Cardiac fibroblast (primary cell): Measurements from ENCODE around the gene THSD7A.

Source experiments
- DNase-seq, 2 donors: peaks; one replicate each; pipeline versions ENCODE4 v3.0.0 to v3.0.0-alpha.2; 2010; ENCODE audit warnings: low read depth in 2 of 2
- H3K4me3 ChIP-seq, 2 donors: replicated peaks in 1 of 2; 1 replicate in 1 of 2; 2 replicates in 1 of 2; pipeline ENCODE4 v1.5.1; 2011; ENCODE audit warnings: low read depth in 2 of 2, low read length in 2 of 2, mild to moderate bottlenecking in 2 of 2, moderate library complexity in 1 of 2
- CTCF ChIP-seq: IDR thresholded peaks from one replicate; pipeline ENCODE4 v1.5.1; 2011; ENCODE audit warnings: low read depth, mild to moderate bottlenecking, low read length, inconsistent platforms

The THSD7A gene

GRCh38 chr7:11754933-11755332 lies 77.1 kb downstream of the THSD7A start:
- H3K4me3 ChIP-seq = no peak overlapping the region
- TF ChIP-seq CTCF = no peak
- DNase-seq = no peak

- DNase-seq = no peak
- no peak overlapping the region for H3K4me3 ChIP-seq
- TF ChIP-seq CTCF = no peak
Measured at GRCh38 chr7:11754123-11754522, 77.9 kb downstream of the THSD7A start.

GRCh38 chr7:11753433-11753832 lies 78.6 kb downstream of the THSD7A start:
- DNase-seq = no peak
- TF ChIP-seq CTCF = no peak
- no peak overlapping the region for H3K4me3 ChIP-seq

- H3K4me3 ChIP-seq = no peak overlapping the region
- peak in 1 of 2 donors; percentile 21 for DNase-seq
- no peak for TF ChIP-seq CTCF
Measured at GRCh38 chr7:11751807-11752389, 80.1 kb downstream of the THSD7A start.

GRCh38 chr7:11751315-11751714 lies 80.7 kb downstream of the THSD7A start:
- no peak for DNase-seq
- TF ChIP-seq CTCF = no peak

GRCh38 chr7:11750191-11750590 lies 81.8 kb downstream of the THSD7A start:
- TF ChIP-seq CTCF = no peak
- H3K4me3 ChIP-seq = no peak overlapping the region
- no peak for DNase-seq

More at GRCh38 chr7:11751315-11751714, 80.7 kb downstream of the THSD7A start:
- no peak overlapping the region for H3K4me3 ChIP-seq

- no peak for DNase-seq
- no peak overlapping the region for H3K4me3 ChIP-seq
- TF ChIP-seq CTCF = no peak
Measured at GRCh38 chr7:11749629-11750028, 82.4 kb downstream of the THSD7A start.
